ENCODE results near the gene DCAF5. TPM values are rescaled to one million over a fixed set of nuclear protein-coding genes. Genes with fewer than 3 reads are reported as not detected.
"Not testable (repeated sequence)": the region's sequence is repeated elsewhere in the genome, so short reads cannot be mapped to it uniquely, and the experiment has no call there.

DCAF5 gene, protein sequence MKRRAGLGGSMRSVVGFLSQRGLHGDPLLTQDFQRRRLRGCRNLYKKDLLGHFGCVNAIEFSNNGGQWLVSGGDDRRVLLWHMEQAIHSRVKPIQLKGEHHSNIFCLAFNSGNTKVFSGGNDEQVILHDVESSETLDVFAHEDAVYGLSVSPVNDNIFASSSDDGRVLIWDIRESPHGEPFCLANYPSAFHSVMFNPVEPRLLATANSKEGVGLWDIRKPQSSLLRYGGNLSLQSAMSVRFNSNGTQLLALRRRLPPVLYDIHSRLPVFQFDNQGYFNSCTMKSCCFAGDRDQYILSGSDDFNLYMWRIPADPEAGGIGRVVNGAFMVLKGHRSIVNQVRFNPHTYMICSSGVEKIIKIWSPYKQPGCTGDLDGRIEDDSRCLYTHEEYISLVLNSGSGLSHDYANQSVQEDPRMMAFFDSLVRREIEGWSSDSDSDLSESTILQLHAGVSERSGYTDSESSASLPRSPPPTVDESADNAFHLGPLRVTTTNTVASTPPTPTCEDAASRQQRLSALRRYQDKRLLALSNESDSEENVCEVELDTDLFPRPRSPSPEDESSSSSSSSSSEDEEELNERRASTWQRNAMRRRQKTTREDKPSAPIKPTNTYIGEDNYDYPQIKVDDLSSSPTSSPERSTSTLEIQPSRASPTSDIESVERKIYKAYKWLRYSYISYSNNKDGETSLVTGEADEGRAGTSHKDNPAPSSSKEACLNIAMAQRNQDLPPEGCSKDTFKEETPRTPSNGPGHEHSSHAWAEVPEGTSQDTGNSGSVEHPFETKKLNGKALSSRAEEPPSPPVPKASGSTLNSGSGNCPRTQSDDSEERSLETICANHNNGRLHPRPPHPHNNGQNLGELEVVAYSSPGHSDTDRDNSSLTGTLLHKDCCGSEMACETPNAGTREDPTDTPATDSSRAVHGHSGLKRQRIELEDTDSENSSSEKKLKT
- total RNA-seq: 54.0 TPM
- long read RNA-seq, full-length matches to known transcripts: 8 of 25 reads
- long read RNA-seq, partial matches to known transcripts: 2 of 25 reads
- long read RNA-seq, other reads (novel, unspliced or antisense): 15 of 25 reads

DNA sequence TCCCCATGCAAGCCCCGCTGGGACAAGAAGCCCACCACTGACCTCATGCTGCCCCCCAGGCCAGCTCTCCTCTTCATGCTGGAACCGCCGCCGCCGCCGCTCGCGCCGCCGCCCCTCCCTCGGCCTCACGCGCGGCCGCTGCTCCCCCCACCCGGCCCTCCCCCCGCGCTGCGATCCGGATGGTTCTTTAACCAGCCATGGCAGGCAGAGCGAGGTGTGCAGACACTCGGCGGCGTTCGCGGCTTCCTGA is at the start of gene DCAF5:
Gene DCAF5, minus strand, starts transcription at position 218 of the 250 bp plus-strand sequence. Its CDS starts 141 bp downstream, at position 77.
- DNase-seq (ENCODE audit: missing footprints) (peak; percentile 97), ATAC-seq (no peak)
- intact Hi-C loops (cut with DNase I): loop anchor here (1.0 to 5.0 kb wide), 3 partner anchors 38 to 89 kb away; partner anchors contain the start of gene EXD2

DNA sequence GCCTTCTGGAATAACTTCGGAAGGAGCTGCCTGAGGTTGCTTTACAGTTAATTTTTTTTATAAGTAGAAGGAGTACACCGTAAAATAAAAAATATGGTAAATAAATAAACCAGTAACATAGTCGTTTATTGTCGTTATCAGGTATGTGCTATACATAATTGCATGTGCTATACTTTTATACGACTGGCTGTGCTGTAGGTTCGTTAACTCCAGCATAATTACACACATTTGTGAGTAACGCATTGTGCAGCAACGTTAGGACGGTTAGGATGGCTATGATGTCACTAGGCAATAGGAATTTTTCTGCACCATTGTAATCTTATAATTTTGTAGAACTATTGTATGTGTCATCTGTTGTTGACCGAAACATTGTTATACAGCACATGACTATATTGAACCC is 46.9 kb upstream of the DCAF5 start:
- no peak for ATAC-seq
- intact Hi-C loops (cut with DNase I): no loop called here
- no peak for DNase-seq (ENCODE audit: missing footprints)

DNA sequence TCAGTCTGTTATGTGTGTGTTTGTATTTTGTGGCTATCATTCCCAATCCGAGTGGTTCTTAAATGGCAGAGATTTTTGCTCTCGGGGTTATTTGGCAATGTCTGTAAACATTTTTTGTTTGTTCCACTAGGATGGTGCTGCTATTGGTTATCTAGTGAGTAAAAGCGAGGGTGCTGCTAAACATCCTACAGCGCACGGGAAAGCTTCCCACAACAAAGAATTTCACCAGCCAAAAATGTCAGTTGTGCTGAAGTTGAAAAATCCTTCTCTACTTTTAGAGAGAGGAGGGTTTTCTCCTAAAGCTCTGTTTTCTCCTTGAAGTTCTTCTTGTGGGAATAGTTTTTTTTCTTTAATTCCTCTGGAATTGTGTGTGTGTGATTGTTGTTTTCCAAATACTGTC is 40.8 kb upstream of the DCAF5 start:
- ATAC-seq: no peak
- intact Hi-C loops (cut with DNase I): no loop called here
- DNase-seq (ENCODE audit: missing footprints): no peak

DNA sequence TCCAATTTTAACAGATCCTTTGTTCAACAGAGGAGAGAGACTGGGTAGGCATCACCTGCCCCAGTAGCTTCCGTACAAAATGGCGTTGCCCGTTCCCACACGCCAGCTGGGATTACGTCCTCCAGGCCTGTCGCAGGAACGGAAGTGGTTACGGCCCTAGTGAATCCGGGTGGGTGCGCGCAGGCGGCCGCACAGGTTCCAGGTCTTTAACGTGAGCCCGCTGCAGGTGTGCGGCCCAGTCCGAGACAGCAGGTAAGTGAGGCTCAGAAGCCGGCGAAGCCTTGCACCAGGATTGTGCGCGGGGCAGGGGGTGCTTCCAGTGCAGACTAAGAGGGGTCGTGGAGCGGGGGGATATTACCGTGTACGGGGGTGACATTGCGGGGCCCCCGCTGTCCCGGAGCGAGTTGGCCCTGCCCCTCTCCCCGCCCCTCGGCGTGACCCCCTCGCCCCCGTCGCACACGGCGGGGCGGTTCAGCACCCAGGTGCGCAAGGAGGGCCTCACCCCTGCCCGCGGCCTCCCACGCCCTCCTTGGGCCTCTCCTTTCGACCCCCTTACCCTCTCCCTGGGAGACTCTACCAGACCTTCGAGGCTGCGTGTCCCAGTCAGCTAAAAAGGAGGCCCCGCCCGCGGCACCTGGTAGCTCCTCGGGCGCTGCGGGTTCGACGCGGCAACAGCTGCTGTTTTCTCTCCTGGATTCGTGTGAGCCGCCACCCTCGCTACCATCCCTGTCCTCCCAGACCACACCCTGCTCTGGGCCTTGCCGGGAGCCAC is 38.6 kb upstream of the DCAF5 start, which contains the start of gene EXD2:
Gene EXD2, plus strand, starts transcription at position 159 of the 772 bp plus-strand sequence. CDS start 17,973 bp downstream, outside the sequence.
- intact Hi-C loops (cut with DNase I): loop anchor here (1.0 to 2.0 kb wide), 2 partner anchors 38 to 63 kb away; partner anchors contain the start of gene DCAF5
- DNase-seq (ENCODE audit: missing footprints): peak; percentile 90
- ATAC-seq: peak; percentile 98

DNA sequence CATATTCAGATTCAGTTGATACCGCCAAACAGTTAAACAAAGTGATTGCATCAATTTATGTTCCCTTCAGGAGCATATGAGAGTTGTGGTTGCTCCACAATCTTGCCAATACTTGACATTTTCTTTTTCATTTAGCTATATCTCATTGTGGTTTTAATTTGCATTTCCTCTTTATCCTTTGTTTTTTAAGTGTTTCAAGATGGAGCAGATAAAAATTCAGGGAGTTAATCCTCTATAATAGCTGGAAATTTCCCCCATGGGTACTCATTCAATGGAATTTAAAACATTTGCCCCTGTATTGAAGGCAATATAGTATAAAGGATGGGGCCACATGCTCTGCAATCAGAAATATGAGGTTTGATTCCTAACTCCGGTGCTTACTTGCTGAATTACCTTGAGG is 37.3 kb upstream of the DCAF5 start:
- intact Hi-C loops (cut with DNase I): loop anchor here (2.0 kb wide), 1 partner anchor 61 kb away; no protein-coding TSS in a partner anchor
- ATAC-seq (no peak), DNase-seq (ENCODE audit: missing footprints) (no peak)

DNA sequence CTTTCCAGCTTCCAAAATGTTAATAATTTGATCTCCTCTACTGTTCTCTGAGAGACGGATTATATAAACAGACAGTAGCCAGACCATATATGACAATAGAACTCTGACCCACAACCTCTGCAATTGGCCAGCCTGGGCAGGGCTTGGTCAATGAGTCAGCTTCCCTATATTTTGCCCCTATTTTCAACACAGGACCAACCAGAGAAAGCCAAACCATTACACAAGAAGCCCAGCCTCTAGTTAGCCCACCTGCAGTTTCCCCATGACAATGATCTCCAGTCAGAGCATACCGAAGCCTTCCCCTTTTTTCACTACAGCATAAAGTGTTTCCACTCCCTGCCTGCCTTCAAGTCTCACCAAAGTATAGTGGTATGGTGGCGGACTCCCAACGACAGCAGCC is 30.8 kb upstream of the DCAF5 start:
- DNase-seq (ENCODE audit: missing footprints): no peak
- ATAC-seq: no peak
- intact Hi-C loops (cut with DNase I): no loop called here

DNA sequence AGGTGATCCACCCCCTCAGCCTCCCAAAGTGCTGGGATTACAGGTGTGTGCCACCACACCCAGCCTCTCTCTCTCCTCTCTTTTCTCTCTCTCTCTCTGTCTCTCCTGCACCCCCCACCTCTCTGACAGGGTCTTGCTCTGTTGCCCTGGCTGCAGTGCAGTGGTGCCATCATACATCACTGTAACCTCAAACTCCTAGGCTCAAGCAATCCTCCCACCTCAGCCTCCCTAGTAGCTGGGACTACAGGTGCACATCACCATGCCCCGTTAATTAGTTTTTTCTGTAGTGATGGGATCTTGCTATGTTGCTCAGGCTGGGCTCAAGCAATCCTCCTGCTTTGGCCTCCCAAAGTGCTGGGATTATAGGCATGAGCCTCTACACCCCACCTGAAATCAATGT is 29.7 kb upstream of the DCAF5 start:
- ATAC-seq; intact Hi-C loops (cut with DNase I); DNase-seq (ENCODE audit: missing footprints): not testable (repeated sequence)

DNA sequence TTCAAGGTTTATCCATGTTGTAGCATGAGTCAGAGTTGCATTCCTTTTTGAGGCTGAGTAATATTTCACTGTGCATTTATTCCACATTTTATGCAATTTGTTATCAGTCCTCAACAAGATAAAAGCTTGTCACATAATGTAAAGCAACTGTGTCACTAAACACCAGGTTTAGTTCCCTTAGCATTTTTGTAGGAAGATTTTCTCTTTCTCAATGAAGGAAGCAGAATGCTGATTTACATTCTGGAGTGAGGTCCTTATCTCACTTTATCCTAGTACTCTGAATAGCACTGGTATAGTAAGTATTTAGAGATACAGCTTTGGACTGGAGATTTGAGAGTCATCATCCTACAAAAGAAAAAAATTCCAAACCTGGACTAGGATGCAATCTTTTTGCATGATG is 28.6 kb upstream of the DCAF5 start:
- intact Hi-C loops (cut with DNase I): no loop called here
- ATAC-seq (no peak), DNase-seq (ENCODE audit: missing footprints) (no peak)

DNA sequence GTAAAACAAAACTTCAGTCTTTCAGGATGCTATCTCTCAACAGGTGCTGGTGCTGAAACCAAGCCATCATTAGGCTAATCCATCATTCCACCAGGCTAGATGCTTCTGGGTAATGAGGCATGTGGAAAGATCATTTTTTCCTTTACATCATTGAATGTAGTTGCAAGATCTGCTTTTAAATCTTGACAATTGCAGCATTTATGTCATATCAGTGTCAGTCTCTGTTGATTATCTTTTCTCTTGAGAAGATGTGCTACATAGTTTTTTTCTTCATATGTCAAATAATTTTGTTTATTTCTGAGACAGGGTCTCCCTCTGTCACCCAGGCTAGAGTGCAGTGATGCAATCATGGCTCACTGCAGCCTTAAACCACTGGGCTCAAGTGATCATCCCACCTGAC is 22.2 kb upstream of the DCAF5 start:
- no peak for ATAC-seq
- DNase-seq (ENCODE audit: missing footprints): no peak
- intact Hi-C loops (cut with DNase I): no loop called here

DNA sequence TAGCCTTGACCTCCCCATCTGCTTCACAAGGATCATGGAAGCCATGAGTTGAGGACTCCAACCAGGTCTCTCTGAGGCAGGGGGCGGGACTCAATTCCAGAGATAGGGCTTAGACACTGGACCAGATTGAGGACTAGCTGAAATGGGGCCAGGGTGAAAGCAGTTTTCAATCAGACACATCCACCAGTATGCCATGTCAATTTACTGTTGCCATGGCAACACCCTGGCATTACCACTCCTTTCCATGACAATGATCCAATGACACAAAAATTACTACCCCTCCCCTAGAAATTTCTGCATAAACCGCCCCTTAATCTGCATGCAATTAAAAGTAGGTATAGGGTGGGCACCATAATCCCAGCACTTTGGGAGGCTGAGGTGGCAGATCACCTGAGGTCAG is 18.6 kb upstream of the DCAF5 start:
- DNase-seq (ENCODE audit: missing footprints) (no peak), ATAC-seq (no peak)
- intact Hi-C loops (cut with DNase I): no loop called here

DNA sequence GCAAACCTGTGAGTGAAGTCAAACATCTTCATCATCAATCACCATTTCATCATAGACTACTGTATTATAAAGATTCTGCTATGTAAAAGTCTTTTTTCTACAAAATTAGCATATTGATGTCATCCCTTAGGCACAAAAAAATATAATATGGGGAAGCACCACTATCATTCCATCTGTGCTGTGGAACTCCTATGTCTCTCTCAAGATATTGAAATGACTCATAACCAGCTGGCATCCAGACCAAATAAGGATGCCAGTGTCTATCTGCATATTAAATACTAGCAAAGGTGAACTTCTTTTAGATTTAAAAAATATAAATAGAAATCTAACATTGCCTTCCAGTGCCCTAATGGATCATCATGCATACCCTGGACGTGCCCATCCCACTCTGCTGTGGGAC is 17.9 kb upstream of the DCAF5 start:
- ATAC-seq (no peak), DNase-seq (ENCODE audit: missing footprints) (no peak)
- intact Hi-C loops (cut with DNase I): no loop called here

DNA sequence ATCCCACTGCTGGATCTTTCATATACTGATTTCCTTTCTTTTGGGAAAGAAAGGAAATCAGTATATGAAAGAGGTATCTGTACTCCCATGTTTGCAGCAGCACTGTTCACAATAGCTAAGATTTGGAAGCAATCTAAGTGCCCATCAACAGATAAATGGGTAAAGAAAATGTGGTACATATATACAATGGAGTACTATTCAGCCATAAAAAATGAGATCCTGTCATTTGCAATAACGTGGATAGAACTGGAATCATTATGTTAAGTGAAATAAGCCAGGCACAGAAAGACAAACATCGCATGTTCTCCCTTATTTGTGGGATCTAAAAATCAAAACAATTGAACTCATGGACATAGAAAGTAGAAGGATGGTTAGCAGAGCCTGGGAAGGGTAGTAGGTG is 12.9 kb upstream of the DCAF5 start:
- DNase-seq (ENCODE audit: missing footprints); intact Hi-C loops (cut with DNase I); ATAC-seq: not testable (repeated sequence)

DNA sequence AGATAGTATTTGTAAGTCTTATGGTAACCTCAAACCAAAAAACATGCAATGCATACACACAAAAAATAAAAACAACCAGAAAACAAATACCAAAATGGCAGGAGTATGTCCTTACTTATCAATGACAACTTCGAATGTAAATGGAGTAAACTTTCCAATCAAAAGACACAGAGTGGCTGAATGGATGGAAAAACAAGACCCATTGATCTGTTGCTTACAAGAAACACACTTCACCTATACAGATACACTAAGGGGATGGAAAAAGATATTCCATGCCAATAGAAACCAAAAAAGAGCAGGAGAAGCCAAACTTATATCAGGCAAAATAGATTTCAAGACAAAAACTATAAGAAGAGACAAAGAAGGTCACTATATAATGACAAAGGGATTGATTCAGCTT is 8.7 kb upstream of the DCAF5 start:
- DNase-seq (ENCODE audit: missing footprints) (no peak), ATAC-seq (no peak)
- intact Hi-C loops (cut with DNase I): no loop called here

DNA sequence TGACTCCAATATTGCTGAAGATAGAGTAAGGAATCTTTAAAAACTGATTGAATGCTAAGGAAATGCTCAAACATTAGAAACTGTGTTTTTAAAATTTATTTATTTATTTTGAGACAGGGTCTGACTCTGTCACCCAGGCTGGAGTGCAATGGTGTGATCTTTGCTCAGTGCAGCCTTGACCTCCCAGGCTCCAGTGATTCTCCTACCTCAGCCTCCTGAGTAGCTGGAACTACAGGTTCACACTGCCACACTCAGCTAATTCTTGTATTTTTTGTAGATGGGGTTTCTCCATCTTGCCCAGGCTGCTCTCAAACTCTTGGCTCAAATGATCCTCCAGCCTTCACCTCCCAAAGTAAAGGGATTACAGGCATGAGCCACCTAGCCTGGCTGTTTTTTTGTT is 3.3 kb upstream of the DCAF5 start:
- ATAC-seq (no peak), DNase-seq (ENCODE audit: missing footprints) (no peak)
- intact Hi-C loops (cut with DNase I): no loop called here

DNA sequence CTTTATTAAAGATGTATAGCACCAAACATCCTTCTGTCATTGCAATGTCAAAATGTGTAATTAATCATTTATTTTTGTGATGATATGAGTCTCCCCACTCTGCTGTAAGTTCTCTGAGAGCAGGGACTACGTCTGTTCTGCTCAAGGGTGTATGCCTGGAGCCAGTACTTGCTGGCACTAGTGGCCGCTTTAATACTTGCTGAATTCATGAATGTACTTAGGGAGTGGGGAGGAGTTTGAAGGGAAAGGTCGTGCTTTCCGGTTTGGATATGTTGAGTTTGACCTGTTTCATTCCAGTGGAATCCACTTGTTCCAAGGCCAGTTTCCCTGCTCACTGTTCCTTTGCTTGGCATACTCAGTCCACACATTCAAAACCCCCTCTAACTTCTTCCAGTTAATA is 1.9 kb upstream of the DCAF5 start:
- ATAC-seq (no peak), DNase-seq (ENCODE audit: missing footprints) (no peak)
- intact Hi-C loops (cut with DNase I): loop anchor here (5.0 kb wide), 2 partner anchors 73 to 88 kb away; no protein-coding TSS in a partner anchor

DNA sequence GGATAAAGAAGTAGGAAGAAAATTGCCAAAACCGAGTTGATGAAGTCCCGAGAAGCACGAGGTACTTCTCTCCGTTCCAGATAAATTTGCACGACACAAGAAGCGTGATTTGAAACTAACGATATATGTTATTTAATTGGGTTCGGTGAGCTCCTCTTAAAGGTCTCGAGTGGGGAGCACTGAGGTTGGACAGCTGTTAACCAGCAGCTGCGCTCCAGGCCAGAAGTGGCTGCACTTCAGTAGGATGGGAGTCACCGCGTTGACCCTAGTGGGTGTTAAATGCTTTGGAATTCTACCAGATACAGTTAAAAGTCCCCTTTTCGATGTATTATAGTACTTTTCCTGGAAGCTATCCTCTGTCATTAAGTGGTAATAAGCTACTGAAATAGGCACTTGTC is 953 bp upstream of the DCAF5 start:
- no peak for ATAC-seq
- intact Hi-C loops (cut with DNase I): loop anchor here (1.0 to 5.0 kb wide), 3 partner anchors 37 to 88 kb away; partner anchors contain the start of gene EXD2

DNA sequence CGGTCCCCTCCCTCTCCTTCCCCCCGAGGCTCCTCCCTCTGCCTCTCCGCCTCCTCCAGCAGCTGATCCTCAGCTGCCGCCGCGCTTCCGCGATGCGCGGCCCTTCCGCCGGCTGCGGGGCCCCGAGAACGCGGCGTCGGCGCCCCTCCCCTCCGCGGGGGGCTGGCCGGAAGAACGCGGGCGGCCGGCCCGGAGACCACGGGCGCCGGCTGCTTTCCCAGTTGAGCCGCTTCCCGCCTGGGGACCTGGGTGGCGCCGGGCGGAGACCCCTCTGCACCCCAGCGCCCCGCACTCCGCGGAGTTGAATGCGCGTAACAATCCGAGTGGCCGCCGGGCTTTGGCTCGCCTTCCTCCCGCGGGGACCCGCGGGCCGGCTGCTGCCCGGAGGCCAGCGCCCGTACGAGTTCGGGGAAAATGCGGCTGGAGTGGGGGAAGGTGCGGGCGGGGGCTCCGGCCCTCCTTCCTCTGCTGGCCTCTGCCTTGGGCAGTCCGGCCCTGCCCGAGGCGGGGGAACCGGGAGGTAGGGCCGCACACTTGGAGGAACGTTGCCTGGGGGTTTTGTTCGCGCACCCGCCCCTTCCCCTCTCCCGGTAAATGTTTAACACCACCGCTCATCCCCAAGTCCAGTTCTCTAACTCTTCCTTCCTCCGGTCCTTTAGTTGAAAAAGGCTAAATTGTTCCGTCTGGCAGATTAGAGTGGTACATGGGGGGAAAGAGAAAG is 393 bp upstream of the DCAF5 start:
- ATAC-seq: peak; percentile 95
- DNase-seq (ENCODE audit: missing footprints): peak; percentile 84
- intact Hi-C loops (cut with DNase I): loop anchor here (1.0 to 5.0 kb wide), 3 partner anchors 38 to 89 kb away; partner anchors contain the start of gene EXD2

More for the DNA sequence above, 953 bp upstream of the DCAF5 start:
- peak; percentile 73 for DNase-seq (ENCODE audit: missing footprints)

Data from Right ventricle myocardium inferior (tissue), 1 donor.